ENCODE data around the gene MPLKIP. TPM values are rescaled to one million over a fixed set of nuclear protein-coding genes. Genes with fewer than 3 reads are reported as not detected.

The MPLKIP gene
- total and polyA plus RNA-seq, 2 experiments from 2014 or later = 44.6 to 51.5 TPM

DNA sequence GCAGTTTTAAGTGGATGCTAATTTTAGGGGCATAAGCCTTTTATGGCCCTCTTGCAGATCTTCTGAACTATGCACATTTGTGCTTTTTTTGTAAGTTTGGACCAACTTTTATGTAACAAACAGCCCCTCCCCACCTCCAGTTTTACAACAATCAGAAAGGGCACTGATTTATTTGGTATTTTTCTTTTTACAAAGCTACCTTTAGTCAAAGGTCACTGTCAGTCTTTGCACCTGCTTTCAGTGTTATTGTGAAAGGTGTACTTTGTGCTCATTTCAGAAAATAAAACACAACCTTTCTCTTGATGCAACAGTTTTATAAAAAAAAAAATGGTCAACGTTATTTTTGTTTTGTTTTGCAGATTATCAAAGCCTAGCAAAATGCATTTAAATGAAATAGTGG is 39.2 kb downstream of the MPLKIP start:
- H3K36me3 ChIP-seq (ENCODE audit: low read depth) = peaks cover 35% of the 10 kb centered on the region; the same call in 1 of the 2 replicates
- no peak overlapping the region for H3K4me3 ChIP-seq
- in situ Hi-C loops (cut with MboI) = no loop called here
- no peak for TF ChIP-seq EZH2 (IDR thresholded peaks at IDR 0.05; ENCODE audit: insufficient read depth, poor library complexity, severe bottlenecking)
- no peak for TF ChIP-seq EZH2phosphoT487 (IDR thresholded peaks at IDR 0.05; ENCODE audit: insufficient read depth, low read depth)
- H3K27me3 ChIP-seq (replicated peaks; ENCODE audit: insufficient read depth) = no peaks in the 10 kb centered on the region
- H3K27ac ChIP-seq = no peak overlapping the region
- WGBS, 2 experiments (ENCODE audit: low coverage in 1 of 2, low lambda C conversion rate in 2 of 2, missing lambda C conversion rate in 2 of 2) = 9 to 12% methylated on average over 1 of the region's 1 CpG
- H3F3A ChIP-seq (ENCODE audit: insufficient read depth) = peaks cover 6% of the 10 kb centered on the region; the same call in 1 of the 2 replicates
- H2AFZ ChIP-seq = no peak overlapping the region
- no peak overlapping the region for H3K9ac ChIP-seq
- H3K9me3 ChIP-seq (ENCODE audit: low read depth) = no peaks in the 10 kb centered on the region
- H3K79me2 ChIP-seq (ENCODE audit: insufficient read depth) = no peaks in the 10 kb centered on the region
- no peaks in the 10 kb centered on the region for H3K9me2 ChIP-seq (ENCODE audit: insufficient read depth)
- no peaks in the 10 kb centered on the region for H3K4me1 ChIP-seq (ENCODE audit: insufficient read depth)
- H3K4me2 ChIP-seq (ENCODE audit: unreplicated experiment) = no peak overlapping the region
- H4K20me1 ChIP-seq (ENCODE audit: insufficient read depth) = no peaks in the 10 kb centered on the region
- DNase-seq = no peak

DNA sequence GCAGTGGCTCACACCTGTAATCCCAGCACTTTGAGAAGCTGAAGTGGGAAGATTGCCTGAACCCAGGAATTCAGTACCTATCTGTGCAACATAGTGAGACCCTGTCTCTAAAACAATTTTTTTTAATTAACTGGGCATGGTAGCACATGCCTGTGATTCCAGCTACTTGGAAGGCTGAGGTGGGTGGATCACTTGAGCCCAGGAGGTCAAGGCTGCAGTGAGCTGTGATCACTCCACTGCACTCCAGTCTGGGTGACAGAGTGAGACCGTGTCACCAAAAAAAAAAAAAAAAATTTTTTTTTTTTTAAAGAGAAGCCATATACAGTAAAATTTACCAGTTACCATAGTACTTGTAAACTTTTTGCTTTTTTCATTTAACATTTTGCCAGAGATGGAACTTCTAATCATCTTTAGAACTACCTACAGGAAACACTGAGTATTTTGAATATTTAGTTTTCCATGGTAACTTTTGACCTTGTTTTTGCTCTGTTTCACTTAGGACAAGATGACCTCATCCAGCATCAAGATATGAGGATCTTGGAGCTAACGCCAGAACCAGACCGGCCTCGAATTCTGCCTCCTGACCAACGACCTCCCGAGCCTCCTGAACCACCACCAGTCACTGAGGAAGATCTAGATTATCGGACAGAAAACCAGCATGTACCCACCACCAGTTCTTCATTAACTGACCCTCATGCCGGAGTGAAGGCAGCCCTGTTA is 40.6 kb downstream of the MPLKIP start:
- WGBS, 2 experiments (ENCODE audit: low coverage in 1 of 2, low lambda C conversion rate in 2 of 2, missing lambda C conversion rate in 2 of 2) = 96% methylated on average over 8 of the region's 8 CpGs

DNA sequence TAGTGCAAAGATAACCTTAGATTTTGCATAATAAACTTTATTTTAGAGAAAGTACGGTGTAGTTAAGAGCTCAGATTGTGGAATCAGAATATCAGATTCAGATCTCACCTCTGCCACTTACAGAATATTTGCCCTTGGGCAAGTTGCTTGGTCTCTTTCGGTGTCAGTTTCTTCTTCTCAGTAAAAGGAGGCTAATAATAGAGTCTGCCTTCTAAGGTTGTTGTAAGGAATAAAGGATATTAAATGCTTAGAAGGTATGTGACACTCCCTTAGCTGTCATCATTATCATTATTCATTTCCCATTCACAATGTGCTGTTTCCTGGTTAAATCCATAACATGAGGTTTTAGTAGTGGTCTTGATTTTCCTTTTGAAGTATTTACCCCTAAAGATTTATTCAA is 42.2 kb downstream of the MPLKIP start:
- Histone ChIP-seq H2AFZ (no peak overlapping the region), H3F3A (ENCODE audit: insufficient read depth) (peaks cover 11% of the 10 kb centered on the region; the same call in 1 of the 2 replicates), H3K79me2 (ENCODE audit: insufficient read depth) (no peaks in the 10 kb centered on the region), H3K9me2 (ENCODE audit: insufficient read depth) (no peaks in the 10 kb centered on the region), H3K9ac (no peak overlapping the region), H3K27ac (no peak overlapping the region), H4K20me1 (ENCODE audit: insufficient read depth) (no peaks in the 10 kb centered on the region), H3K27me3 (replicated peaks; ENCODE audit: insufficient read depth) (no peaks in the 10 kb centered on the region), H3K4me2 (ENCODE audit: unreplicated experiment) (no peak overlapping the region), H3K36me3 (ENCODE audit: low read depth) (peaks cover 52% of the 10 kb centered on the region; the same call in 1 of the 2 replicates), H3K4me3 (no peak overlapping the region), H3K4me1 (ENCODE audit: insufficient read depth) (no peaks in the 10 kb centered on the region), H3K9me3 (ENCODE audit: low read depth) (no peaks in the 10 kb centered on the region)
- no peak for TF ChIP-seq EZH2 (IDR thresholded peaks at IDR 0.05; ENCODE audit: insufficient read depth, poor library complexity, severe bottlenecking)
- TF ChIP-seq EZH2phosphoT487 (IDR thresholded peaks at IDR 0.05; ENCODE audit: insufficient read depth, low read depth) = no peak
- in situ Hi-C loops (cut with MboI) = no loop called here
- WGBS, 2 experiments (ENCODE audit: low coverage in 1 of 2, low lambda C conversion rate in 2 of 2, missing lambda C conversion rate in 2 of 2) = 63 to 81% methylated on average over 2 of the region's 2 CpGs
- no peak for DNase-seq

More for the DNA sequence above, 40.6 kb downstream of the MPLKIP start:
- Histone ChIP-seq H3K36me3 (ENCODE audit: low read depth) (peaks cover 41% of the 10 kb centered on the region; the same call in 1 of the 2 replicates), H3K9me2 (ENCODE audit: insufficient read depth) (no peaks in the 10 kb centered on the region), H4K20me1 (ENCODE audit: insufficient read depth) (no peaks in the 10 kb centered on the region), H3F3A (ENCODE audit: insufficient read depth) (peaks cover 6% of the 10 kb centered on the region; the same call in 1 of the 2 replicates), H3K4me1 (ENCODE audit: insufficient read depth) (no peaks in the 10 kb centered on the region), H3K4me3 (no peak overlapping the region), H3K9ac (no peak overlapping the region), H3K27ac (no peak overlapping the region), H3K9me3 (ENCODE audit: low read depth) (no peaks in the 10 kb centered on the region), H3K27me3 (replicated peaks; ENCODE audit: insufficient read depth) (no peaks in the 10 kb centered on the region), H3K79me2 (ENCODE audit: insufficient read depth) (no peaks in the 10 kb centered on the region), H2AFZ (no peak overlapping the region), H3K4me2 (ENCODE audit: unreplicated experiment) (no peak overlapping the region)
- in situ Hi-C loops (cut with MboI) = no loop called here
- TF ChIP-seq EZH2 (IDR thresholded peaks at IDR 0.05; ENCODE audit: insufficient read depth, poor library complexity, severe bottlenecking) (no peak), EZH2phosphoT487 (IDR thresholded peaks at IDR 0.05; ENCODE audit: insufficient read depth, low read depth) (no peak)
- no peak for DNase-seq

DNA sequence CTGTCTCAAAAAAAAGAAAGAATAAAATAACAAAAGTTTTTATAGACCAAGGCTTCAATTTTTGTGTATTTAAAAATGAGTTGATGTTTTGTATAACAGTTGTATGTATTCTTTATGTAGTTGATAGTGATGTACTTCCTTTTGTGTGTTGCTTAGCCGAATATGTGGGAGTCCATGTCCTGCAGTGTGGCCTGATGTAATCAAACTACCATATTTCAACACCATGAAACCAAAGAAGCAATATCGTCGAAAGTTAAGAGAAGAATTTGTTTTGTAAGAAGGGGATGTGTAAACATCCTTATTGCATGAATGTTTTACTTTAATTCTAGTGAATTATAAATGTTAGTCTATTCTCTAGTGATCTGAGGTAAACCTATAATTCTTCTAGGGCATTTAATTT is 56.6 kb downstream of the MPLKIP start:
- no peaks in the 10 kb centered on the region for H3K27me3 ChIP-seq (replicated peaks; ENCODE audit: insufficient read depth)
- no peaks in the 10 kb centered on the region for H4K20me1 ChIP-seq (ENCODE audit: insufficient read depth)
- no peak overlapping the region for H2AFZ ChIP-seq
- H3K4me1 ChIP-seq (ENCODE audit: insufficient read depth) = no peaks in the 10 kb centered on the region
- H3K9ac ChIP-seq = no peak overlapping the region
- no peak overlapping the region for H3K27ac ChIP-seq
- H3K4me3 ChIP-seq = no peak overlapping the region
- no peak overlapping the region for H3K4me2 ChIP-seq (ENCODE audit: unreplicated experiment)
- TF ChIP-seq EZH2phosphoT487 (IDR thresholded peaks at IDR 0.05; ENCODE audit: insufficient read depth, low read depth) (no peak), EZH2 (IDR thresholded peaks at IDR 0.05; ENCODE audit: insufficient read depth, poor library complexity, severe bottlenecking) (no peak)
- DNase-seq = no peak
- H3K79me2 ChIP-seq (ENCODE audit: insufficient read depth) = 0 out of 2 replicates have a peak, but pooled peaks cover 4% of the 10 kb centered on the region
- peaks cover 10% of the 10 kb centered on the region for H3K36me3 ChIP-seq (ENCODE audit: low read depth)
- in situ Hi-C loops (cut with MboI) = no loop called here
- WGBS, 2 experiments (ENCODE audit: low coverage in 1 of 2, low lambda C conversion rate in 2 of 2, missing lambda C conversion rate in 2 of 2) = 93 to 96% methylated on average over 3 of the region's 3 CpGs
- H3K9me3 ChIP-seq (ENCODE audit: low read depth) = no peaks in the 10 kb centered on the region
- 0 out of 2 replicates have a peak, but pooled peaks cover 4% of the 10 kb centered on the region for H3F3A ChIP-seq (ENCODE audit: insufficient read depth)
- H3K9me2 ChIP-seq (ENCODE audit: insufficient read depth) = no peaks in the 10 kb centered on the region

Small RNA genes within 50 kb of the gene (small RNA-seq; reads per million reads assigned to genes)
- gene AC006023.1 (ENCODE audit: low read depth, low replicate concordance) (not detected), gene AC006023.2 (ENCODE audit: low read depth, low replicate concordance) (not detected)

Other genes with a start within 250 kb of the MPLKIP start
- 41.4 and 52.9 TPM in 2 replicates for gene CDK13, start 184.4 kb downstream of the MPLKIP start, total RNA-seq (2014; rRNA removed; shearing (Covaris generic))
- 11.0 and 13.3 TPM in 2 replicates for gene CDK13, start 184.4 kb downstream of the MPLKIP start, polyA plus RNA-seq (2016; fragmentation: Nextera tagmentation; extraction: Ambion mirVana)
- 2.2 and 3.7 TPM in 2 replicates for gene SUGCT, start 383 bp upstream of the MPLKIP start, total RNA-seq (2014; rRNA removed; shearing (Covaris generic))
- gene SUGCT, start 383 bp upstream of the MPLKIP start, polyA plus RNA-seq (2016; fragmentation: Nextera tagmentation; extraction: Ambion mirVana) = 7.1 and 8.9 TPM in 2 replicates